Gastrocnemius medialis (tissue), 4 donors: ENCODE results near the gene PAX5.

Source experiments
- POLR2A ChIP-seq, 2 donors: fragments of 450-650 bp; IDR thresholded peaks; one replicate each; pipeline ENCODE4 v1.6.1; 2017; ENCODE audit warnings: antibody characterized with exemption in 2 of 2, mild to moderate bottlenecking in 2 of 2, moderate library complexity in 2 of 2
- TF ChIP-seq, protein P1 (sequence below), 5 experiments: fragments of 450-650 bp in 3 of 5; fragments of 200-600 bp in 2 of 5; sonication (generic) in 2 of 5; IDR thresholded peaks in 4 of 5; conservative IDR thresholded peaks in 1 of 5; 1 replicate in 4 of 5; 2 replicates in 1 of 5; pipeline ENCODE4 v1.5.1; 2016 to 2019; ENCODE audit warnings: antibody characterized with exemption in 5 of 5, mild to moderate bottlenecking in 3 of 5, moderate library complexity in 3 of 5

DNA sequence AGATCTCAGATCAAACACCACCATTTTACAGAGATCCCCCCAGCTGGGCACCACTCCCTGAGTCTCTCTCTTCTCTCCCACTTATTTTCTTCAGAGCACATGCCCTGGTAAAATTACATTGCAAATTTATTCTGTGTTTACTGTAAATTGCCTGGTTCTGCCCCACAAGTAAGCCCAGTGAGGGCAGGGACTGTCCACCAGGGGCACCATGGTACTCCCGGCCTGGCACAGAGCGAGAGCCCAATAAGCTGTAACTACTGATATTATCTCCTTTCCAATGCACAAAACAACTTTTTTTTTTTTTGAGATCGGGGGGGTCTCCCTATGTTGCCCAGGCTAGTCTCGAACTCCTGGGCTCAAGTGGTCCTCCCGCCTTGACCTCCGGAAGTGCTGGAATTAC, 123.0 kb downstream of the PAX5 start:
- TF ChIP-seq, protein P1, sequence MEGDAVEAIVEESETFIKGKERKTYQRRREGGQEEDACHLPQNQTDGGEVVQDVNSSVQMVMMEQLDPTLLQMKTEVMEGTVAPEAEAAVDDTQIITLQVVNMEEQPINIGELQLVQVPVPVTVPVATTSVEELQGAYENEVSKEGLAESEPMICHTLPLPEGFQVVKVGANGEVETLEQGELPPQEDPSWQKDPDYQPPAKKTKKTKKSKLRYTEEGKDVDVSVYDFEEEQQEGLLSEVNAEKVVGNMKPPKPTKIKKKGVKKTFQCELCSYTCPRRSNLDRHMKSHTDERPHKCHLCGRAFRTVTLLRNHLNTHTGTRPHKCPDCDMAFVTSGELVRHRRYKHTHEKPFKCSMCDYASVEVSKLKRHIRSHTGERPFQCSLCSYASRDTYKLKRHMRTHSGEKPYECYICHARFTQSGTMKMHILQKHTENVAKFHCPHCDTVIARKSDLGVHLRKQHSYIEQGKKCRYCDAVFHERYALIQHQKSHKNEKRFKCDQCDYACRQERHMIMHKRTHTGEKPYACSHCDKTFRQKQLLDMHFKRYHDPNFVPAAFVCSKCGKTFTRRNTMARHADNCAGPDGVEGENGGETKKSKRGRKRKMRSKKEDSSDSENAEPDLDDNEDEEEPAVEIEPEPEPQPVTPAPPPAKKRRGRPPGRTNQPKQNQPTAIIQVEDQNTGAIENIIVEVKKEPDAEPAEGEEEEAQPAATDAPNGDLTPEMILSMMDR (IDR thresholded peaks at IDR 0.05 in 4 of 5, conservative IDR thresholded peaks at IDR 0.05 in 1 of 5) = no peak
- TF ChIP-seq POLR2A (IDR thresholded peaks at IDR 0.05) = no peak
